Left lobe of liver (tissue), 2 donors: ENCODE data around the gene KTN1. TPM values are rescaled to one million over a fixed set of nuclear protein-coding genes. Genes with fewer than 3 reads are reported as not detected.

Experiments
- ATAC-seq: fragments of 200-7000 bp; cut with Tn5 transposase; one replicate; pipeline ENCODE4 v1.9.1; 2020; ENCODE audit warnings: mild to moderate bottlenecking, moderate library complexity
- DNase-seq: peaks from one replicate; pipeline ENCODE4 v3.0.0-alpha.2; 2020; ENCODE audit warnings: low spot score
- total RNA-seq: library from RNA; stranded (reverse); gene quantifications from one replicate; pipeline ENCODE4 v1.2.1, GENCODE V29; 2021
- donor health status: DM: no; HTN: no; CAD: no; lungs with moderate emphysema.
- donor health status: DM: no; HTN: yes; CAD: no.

The KTN1 gene
- total RNA-seq, 1 donor from 2014 or later: 53.1 TPM

DNA sequence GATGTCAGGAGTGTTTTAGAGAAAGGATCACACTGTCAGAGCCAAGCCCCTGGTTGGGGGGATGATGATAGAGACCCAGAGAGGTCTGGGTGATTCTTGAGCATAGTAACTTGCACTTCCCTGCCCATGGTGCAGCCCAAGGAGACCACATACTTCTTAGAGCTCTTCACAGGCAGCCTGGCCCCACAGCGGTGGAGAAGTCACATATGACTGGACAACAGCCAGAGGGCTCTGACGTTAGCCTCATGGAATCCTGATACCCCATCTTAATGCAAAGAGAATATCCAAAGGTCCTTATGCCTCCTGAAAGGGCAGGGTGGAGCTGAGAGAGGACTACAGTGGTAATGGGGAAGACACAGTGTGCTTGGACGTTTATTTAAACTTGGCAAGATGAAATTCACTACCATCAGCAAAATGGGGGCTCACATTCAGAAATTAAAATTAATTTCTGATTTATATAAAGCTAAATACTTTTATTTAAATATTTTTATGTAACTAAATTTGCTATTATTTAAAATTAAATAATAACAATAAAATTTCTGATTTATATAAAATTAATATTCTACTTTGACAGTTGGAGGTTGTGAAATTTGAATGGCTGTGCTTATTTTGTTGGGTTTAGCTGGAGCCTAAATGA, 131.3 kb downstream of the KTN1 start:
- no peak for ATAC-seq
- no peak for DNase-seq

DNA sequence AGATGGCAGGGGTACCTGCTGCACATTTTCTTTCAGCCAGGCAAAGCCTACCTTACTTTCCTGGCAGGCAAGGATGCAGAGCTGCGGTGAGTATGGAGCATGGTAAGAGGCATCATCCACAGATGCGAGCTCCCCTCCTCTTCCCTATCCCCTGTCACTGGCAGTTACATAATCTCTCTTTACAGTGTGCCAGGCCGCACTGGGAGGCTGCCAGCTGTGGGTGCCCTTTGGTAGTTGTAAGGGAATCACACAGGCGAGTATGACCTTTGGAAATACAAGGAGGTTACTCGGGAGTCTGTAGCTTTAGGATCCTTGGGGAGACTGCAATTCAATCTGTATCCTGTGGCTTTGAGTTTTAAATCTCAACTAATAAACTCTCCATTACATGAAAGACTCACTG, 132.5 kb downstream of the KTN1 start:
- ATAC-seq: peak; percentile 99
- DNase-seq: peak; percentile 87

DNA sequence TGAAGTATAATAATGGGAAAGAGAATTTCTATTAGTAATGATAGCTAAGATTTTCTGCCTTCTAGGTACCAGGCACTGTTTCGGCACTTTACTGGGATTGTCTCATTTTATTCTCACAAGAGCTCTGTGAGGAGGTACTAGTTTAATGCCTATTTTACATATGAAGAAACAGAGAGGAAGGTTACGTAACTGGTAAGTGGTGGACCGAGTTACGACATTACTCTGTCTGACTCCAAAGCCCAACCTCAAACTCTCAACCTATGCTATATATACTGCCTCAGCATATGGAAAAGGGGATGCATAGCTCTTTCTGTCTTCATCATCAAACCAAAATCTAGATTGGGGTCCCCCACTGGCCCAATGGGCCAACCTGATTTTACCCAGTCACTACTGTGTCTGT, 133.5 kb downstream of the KTN1 start:
- ATAC-seq: no peak

DNA sequence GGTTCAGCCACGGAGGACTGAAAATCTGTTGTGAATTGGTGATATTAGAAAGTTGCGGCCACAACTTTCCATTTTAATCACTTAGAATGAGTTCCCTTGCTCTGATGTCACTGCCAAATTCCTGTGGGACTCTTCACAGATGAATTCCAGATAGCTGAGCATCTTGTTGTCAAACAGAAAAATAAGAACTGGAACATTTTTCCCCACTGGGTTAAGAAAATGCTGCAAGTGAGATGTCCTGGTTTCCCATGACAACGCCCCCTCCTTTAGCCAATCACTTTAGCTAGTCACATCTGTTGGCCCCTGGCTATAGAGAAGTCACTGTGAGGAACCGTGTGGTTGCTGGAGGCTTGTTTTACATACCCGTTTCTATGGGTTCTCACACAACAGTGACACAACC, 135.9 kb downstream of the KTN1 start:
- ATAC-seq (no peak), DNase-seq (no peak)

More for the DNA sequence above, 133.5 kb downstream of the KTN1 start:
- no peak for DNase-seq

DNA sequence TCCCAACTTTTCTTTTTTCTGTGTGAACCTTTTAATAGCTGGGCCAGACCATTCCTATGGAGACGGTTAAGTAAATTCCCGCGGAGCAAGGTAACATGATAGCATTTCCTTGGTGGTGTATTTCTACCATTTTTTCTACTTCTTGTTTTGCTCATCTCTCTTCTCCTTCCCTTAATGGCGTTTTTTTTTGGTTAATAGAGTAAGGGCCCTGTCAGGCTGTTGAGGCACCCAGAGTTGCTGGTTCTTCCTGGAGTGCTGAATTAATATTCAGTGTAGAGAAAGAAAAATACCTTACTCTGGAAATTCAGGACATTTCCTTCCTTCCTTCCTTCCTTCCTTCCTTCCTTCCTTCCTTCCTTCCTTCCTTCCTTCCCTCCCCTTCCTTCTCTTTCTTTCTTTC, 137.6 kb downstream of the KTN1 start:
- no peak for ATAC-seq
- DNase-seq: no peak

DNA sequence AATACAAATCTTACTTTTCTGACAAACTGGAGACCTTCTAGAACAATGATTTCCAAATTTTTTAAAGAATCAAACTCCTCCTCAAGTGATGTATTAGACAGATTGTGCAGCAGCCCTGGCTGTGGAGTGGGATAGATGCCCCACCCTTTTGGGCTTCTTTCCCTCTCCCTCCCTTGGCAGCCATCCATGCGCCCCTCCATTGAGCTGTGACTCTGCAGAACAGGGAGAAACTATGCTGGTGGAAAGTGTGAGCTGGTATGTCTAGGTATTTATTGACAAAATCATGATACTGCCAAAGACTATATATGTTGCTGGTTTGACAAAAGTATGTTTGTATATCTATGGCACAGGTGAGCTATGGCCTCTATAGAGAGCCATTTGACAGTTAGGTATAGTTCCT, 138.5 kb downstream of the KTN1 start:
- ATAC-seq: no peak
- DNase-seq: no peak

GRCh38 chr14:55720796-55721195, 140.8 kb downstream of the KTN1 start:
- ATAC-seq (no peak), DNase-seq (no peak)

GRCh38 chr14:55721353-55721752, 141.3 kb downstream of the KTN1 start:
- ATAC-seq: no peak
- DNase-seq: no peak

DNA sequence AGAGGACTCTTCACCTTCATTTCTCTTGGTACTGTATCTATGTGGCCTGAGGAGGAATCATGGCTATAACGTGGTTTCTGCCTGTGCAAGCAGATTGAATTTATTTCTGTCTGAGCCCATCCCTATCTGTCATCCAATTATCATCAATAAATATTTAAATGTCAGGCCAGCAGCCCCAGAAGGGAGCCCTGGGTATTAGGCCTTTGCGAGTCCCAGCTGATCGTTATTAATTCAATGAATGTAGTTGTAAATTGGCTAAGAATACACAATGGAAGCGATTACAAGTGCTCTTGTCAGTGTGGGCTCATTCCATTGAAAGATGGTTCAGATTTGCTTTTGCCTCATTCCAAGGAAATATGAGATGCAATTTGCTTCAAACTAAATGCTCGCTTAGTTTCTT, 142.0 kb downstream of the KTN1 start:
- ATAC-seq: no peak
- no peak for DNase-seq

- no peak for ATAC-seq
- no peak for DNase-seq
Measured at GRCh38 chr14:55724736-55725135, 144.7 kb downstream of the KTN1 start.

GRCh38 chr14:55730592-55731310, 150.7 kb downstream of the KTN1 start:
- no peak for ATAC-seq
- DNase-seq: no peak

- ATAC-seq (no peak), DNase-seq (no peak)
Measured at GRCh38 chr14:55731311-55731872, 151.4 kb downstream of the KTN1 start.

GRCh38 chr14:55731881-55732498, 152.0 kb downstream of the KTN1 start:
- DNase-seq (no peak), ATAC-seq (peak; percentile 49)

DNA sequence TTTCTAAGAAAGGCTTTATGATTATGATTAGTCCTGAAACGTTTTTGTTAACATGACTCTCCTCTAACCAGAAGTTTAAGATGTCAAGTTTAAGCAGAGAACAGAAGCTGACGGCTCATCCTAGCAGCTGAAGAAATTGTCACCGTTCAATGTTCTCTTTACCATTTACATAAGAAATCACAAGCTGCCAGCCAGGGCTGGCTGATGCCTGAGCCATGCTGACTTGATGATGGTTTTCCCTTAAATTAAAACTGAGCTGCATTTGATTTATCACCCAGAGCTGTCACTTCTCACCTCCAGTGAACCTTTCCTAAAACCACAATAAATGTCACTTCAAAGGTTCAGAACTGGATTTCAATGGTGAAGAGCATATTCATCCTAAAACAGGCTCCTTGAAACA, 153.6 kb downstream of the KTN1 start:
- DNase-seq (no peak), ATAC-seq (no peak)

Other genes starting within 250 kb of the KTN1 start
- gene ATG14, start 168.4 kb upstream of the KTN1 start, total RNA-seq: 4.1 TPM
- not detected for gene TBPL2, start 139.6 kb upstream of the KTN1 start, total RNA-seq